Measurements from ENCODE around the gene ZNF133. TPM values are rescaled to one million over a fixed set of nuclear protein-coding genes. Genes with fewer than 3 reads are reported as not detected.

The ZNF133 gene
- total RNA-seq, 1 experiment from 2014 or later, result 16.2 TPM

GRCh38 chr20:18314786-18315406, 26.6 kb downstream of the ZNF133 start:
- TF ChIP-seq ZNF232 (CRISPR knock-in tag; IDR thresholded peaks at IDR 0.05), result no peak
- no peak for TF ChIP-seq ATF2 (CRISPR knock-in tag; IDR thresholded peaks at IDR 0.05; ENCODE audit: borderline replicate concordance, low read depth)
- TF ChIP-seq ZNF512 (CRISPR knock-in tag; IDR thresholded peaks at IDR 0.05; ENCODE audit: borderline replicate concordance), result no peak
- no peak for TF ChIP-seq CREB1 (CRISPR knock-in tag; IDR thresholded peaks at IDR 0.05)
- no peak for TF ChIP-seq AR (CRISPR knock-in tag; IDR thresholded peaks at IDR 0.05)
- TF ChIP-seq FOXP1 (CRISPR knock-in tag; IDR thresholded peaks at IDR 0.05; ENCODE audit: borderline replicate concordance), result no peak
- TF ChIP-seq NR2C2 (CRISPR knock-in tag; IDR thresholded peaks at IDR 0.05), result no peak
- TF ChIP-seq SMAD4 (CRISPR knock-in tag; IDR thresholded peaks at IDR 0.05), result no peak
- TF ChIP-seq HMGA2 (CRISPR knock-in tag; IDR thresholded peaks at IDR 0.05), result no peak
- TF ChIP-seq NFATC4 (CRISPR knock-in tag; IDR thresholded peaks at IDR 0.05), result no peak
- Mint-ChIP-seq H3K36me3 (peaks cover 18% of the 10 kb centered on the region), H3K27me3 (ENCODE audit: low read depth) (no peaks in the 10 kb centered on the region), H3K4me3 (no peak overlapping the region), H3K4me1 (no peaks in the 10 kb centered on the region), H3K9me3 (no peaks in the 10 kb centered on the region), H3K27ac (no peak overlapping the region)
- ChIA-PET CTCF (no interaction called here), POLR2A (no interaction called here)
- no peak for DNase-seq (ENCODE audit: low spot score)
- no peak for ATAC-seq

- DNase-seq (ENCODE audit: low spot score) (no peak), ATAC-seq (no peak)
- no peaks in the 10 kb centered on the region for H3K4me1 Mint-ChIP-seq
- no peaks in the 10 kb centered on the region for H3K27me3 Mint-ChIP-seq (ENCODE audit: low read depth)
- H3K36me3 Mint-ChIP-seq, result peaks cover 18% of the 10 kb centered on the region
- no peak overlapping the region for H3K4me3 Mint-ChIP-seq
- POLR2A ChIA-PET, result no interaction called here
- H3K27ac Mint-ChIP-seq, result no peak overlapping the region
- no peaks in the 10 kb centered on the region for H3K9me3 Mint-ChIP-seq
- CTCF ChIA-PET, result no interaction called here
- TF ChIP-seq PRDM15 (CRISPR knock-in tag; IDR thresholded peaks at IDR 0.05) (no peak), GRHL2 (CRISPR knock-in tag; IDR thresholded peaks at IDR 0.05; ENCODE audit: insufficient replicate concordance, severe bottlenecking) (no peak), ZNF512 (CRISPR knock-in tag; IDR thresholded peaks at IDR 0.05; ENCODE audit: borderline replicate concordance) (no peak), CDX4 (CRISPR knock-in tag; IDR thresholded peaks at IDR 0.05; ENCODE audit: borderline replicate concordance) (no peak), SP1 (CRISPR knock-in tag; conservative IDR thresholded peaks at IDR 0.05) (no peak), MYBL2 (CRISPR knock-in tag; IDR thresholded peaks at IDR 0.05) (no peak), NR2C2 (CRISPR knock-in tag; IDR thresholded peaks at IDR 0.05) (no peak), USF2 (CRISPR knock-in tag; IDR thresholded peaks at IDR 0.05) (no peak), NR3C1 (CRISPR knock-in tag; conservative IDR thresholded peaks at IDR 0.05; ENCODE audit: low read depth) (no peak), SOX15 (CRISPR knock-in tag; IDR thresholded peaks at IDR 0.05) (no peak), CBFB (CRISPR knock-in tag; IDR thresholded peaks at IDR 0.05; ENCODE audit: low read depth) (no peak), HMGA2 (CRISPR knock-in tag; IDR thresholded peaks at IDR 0.05) (no peak)
Observed at GRCh38 chr20:18316166-18316565, 27.8 kb downstream of the ZNF133 start.

Data from WTC11 (cell line).